ENCODE measurements around the gene CLIC4.

- TF ChIP-seq CTCF (IDR thresholded peaks at IDR 0.05) (no peak), POLR2A (IDR thresholded peaks at IDR 0.05) (no peak)
Observed at GRCh38 chr1:24699628-24700027, 45.6 kb upstream of the CLIC4 start.
